Glomerular endothelial cell (primary cell): ENCODE measurements around the gene ZNF740. TPM values are rescaled to one million over a fixed set of nuclear protein-coding genes. Genes with fewer than 3 reads are reported as not detected.
"Not testable (repeated sequence)": the region's sequence is repeated elsewhere in the genome, so short reads cannot be mapped to it uniquely, and the experiment has no call there.

Source experiments
- DNase-seq: peaks from one replicate; pipeline ENCODE4 v3.0.0-alpha.2; 2011; ENCODE audit warnings: low read depth, low spot score; ENCODE audit errors: extremely low read depth
- total RNA-seq: library from RNA; depleted of rRNA; stranded (reverse); fragments of >200 nt; gene quantifications from 2 replicates; pipeline ENCODE4 v1.2.3, GENCODE V29; 2015

Gene ZNF740, protein sequence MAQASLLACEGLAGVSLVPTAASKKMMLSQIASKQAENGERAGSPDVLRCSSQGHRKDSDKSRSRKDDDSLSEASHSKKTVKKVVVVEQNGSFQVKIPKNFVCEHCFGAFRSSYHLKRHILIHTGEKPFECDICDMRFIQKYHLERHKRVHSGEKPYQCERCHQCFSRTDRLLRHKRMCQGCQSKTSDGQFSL
- 9.2 and 10.9 TPM in 2 replicates for total RNA-seq

DNA sequence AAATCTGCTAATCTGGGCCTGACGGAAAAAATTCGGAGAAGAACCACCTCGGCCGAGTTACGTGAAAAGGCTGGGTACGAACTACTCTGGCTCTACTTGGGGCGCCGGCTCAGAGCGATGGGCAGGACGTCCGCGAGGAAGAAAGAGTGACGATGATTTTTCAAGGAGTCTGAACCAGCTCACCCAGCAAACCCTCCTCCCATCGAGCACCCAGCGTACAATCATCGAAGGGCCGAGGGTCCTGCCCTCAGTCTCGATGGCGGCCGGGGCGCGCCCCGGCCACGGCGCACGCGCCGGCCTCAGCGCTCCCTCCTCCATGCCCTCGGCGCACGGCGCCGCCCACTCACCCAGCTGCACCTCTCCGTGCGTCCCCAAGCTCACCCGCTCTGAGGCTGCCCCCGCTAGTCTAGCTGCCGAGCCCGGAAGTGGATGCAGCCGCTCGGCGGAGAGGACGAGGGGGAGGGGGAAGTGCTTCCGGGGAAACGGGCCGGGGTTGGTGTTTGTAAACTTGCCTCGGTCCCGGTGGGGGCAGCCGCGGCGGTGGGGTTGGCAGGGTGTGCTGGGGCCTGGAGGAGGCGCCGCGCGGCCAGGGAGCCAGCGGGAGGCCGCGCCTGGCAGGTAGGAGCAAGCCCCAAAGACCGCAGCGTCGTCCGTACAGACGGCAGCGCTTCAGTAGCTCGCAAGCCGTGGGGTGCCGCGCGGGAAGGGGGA, at the start of gene ZNF740, which contains the start of gene CSAD:
ZNF740 (plus strand) TSS at position 503 of the 711 bp plus-strand sequence. CDS start 1,262 bp downstream, outside the sequence.
CSAD (minus strand) TSS at position 706 of the 711 bp plus-strand sequence. CDS start 7,455 bp downstream, outside the sequence.
- no peak for DNase-seq

DNA sequence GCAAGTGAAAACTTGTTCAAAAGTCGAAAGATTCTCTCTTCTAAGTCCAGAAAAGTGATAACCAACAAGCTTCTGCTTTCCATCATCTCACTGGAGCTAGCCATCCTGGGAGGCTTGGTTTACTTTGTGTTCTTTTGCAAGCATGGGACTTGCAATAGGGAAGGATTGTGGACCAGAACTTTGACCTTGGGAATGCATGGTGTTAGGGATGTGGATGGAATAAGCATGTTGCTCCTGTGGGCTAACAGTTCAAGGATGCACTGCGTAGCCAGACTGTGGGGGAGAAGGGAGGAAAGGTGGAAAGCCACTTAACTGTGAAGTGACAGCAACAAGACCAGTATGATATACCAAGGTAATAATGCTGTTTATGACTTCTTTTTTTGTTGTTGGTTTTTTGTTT, 48.7 kb upstream of the ZNF740 start:
- DNase-seq = no peak

DNA sequence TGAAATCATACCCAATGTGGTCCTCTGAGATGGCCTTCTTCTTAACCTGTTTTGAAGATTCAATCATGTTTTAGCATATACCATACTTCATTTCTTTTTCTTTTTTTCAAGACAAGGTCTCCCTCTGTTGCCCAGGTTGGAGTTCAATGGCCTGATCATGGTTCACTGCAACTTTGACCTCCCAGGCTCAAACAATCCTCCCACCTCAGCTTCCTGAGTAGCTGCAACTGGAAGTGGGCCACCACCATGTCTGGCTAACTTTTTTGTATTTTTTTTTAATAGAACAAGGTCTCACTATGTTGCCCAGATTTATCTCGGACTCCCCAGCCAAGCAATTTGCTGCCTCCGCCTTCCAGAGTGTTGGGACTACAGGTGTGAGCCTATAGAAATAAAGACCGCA, 46.8 kb upstream of the ZNF740 start:
- DNase-seq = no peak

DNA sequence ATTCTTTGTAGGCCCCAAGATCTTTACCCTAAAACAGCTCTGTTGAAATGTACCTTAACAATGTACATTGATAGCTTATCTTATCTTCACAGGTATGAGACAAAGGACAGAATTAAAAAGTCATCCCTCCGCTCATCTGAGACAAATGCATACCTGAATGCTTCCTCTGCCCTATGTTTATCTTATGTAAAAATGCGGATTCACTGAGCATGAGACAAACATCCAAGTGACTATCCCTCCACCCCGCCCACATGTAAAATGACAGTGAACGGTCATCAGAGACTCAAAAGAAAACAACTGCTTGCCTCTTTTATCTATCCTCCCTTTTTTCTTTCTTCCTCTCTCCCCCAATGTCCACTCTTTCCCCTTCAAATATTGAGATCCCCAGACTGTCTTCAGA, 37.2 kb upstream of the ZNF740 start:
- no peak for DNase-seq

DNA sequence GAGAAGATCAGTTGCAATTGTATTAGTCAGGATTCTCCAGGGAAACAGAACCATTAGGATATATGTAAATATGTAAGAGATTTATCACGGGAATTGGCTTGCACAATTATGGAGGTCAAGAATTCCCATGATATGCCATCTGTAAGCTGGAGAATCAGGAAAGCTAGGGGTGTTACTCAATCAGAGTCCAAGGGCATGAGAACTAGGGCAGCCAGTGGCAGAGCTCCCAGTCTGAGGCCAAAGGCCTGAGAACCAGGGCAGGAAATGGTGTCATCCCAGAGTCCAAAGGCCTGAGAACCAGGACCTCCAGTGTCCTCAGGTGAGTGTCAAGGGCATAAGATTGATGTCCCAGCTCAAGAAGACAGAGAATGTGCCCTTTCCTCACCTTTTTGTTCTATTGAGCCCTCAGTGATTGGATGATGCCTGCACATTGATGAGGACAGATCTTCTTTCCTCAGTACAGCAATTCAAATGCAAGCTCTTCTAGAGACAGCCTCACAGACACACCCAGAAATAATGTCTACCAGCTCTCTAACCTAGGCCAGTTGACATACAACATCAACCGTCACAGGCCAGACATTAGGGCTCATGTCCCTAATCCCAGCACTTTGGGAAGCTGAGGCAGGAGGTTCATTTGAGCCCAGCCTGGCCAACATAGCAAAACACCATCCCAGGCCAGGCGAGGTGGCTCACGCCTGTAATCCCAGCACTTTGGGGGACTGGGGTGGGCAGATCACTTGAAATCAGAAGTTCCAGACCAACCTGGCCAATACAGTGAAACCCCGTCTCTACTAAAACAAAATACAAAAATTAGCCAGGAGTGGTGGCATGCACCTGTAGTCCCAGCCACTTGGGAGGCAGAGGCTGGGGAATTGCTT, 34.9 kb upstream of the ZNF740 start:
- no peak for DNase-seq

DNA sequence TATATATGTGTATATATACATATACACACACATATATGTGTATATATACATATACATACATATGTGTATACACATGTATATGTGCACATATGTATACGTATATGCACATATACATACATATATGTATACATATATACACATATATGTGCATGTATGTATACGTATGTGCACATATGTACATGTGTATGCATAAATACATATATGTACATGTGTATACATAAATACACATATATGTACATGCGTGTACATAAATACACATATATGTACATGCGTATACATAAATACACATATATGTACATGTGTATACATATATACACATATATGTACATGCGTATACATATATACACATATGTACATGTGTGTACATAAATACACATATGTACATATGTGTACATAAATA, 33.3 kb upstream of the ZNF740 start:
- no peak for DNase-seq

DNA sequence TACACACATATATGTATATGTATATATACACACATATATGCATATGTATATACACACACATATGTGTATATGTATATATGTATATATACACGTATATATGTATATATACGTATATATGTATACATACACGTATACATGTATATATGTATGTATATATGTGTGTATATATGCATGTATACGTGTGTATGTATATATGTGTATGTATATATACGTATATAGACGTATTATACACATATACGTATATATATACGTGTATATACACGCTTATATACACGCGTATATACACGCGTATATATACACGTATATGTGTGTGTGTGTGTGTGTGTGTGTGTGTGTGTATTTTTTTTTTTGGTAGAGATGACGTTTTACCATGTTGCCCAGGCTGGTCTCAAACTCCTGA, 32.9 kb upstream of the ZNF740 start:
- no peak for DNase-seq

DNA sequence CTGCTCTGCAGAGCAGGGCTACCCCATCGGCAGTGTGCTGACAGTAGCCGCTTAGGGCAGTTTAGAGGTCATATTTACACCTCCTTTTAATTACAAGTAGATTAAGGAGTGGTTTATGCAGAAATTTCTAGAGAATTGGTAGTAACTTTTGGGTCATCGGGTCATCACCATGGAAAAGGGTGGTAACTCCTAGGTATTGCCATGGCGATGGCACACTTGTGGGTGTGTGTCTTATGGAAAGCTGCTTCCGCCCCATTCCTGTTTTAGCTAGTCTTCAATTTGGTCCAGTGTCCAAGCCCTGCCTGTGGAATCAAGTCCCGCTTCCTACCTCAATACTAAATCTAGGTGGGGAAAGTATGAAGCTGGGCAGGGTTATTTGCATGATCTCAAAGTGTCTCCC, 29.5 kb upstream of the ZNF740 start:
- DNase-seq = no peak

DNA sequence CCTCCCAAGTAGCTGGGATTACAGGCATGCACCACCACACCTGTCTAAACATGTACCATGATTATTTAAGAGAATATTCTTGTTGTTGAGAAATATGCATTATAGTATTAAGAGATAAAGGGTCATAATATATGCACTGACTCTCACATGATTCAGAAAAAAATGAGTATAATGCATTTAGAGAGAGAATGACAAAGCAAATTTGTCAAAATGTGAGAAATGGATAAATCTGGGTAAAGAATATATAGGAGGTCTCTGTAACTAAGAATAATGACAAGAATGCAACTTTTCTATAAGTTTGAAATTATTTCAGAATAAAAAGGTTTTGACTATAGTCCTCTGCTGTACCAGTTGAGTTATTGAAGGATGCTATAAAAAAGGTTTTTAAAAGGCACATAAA, 28.1 kb upstream of the ZNF740 start:
- no peak for DNase-seq

DNA sequence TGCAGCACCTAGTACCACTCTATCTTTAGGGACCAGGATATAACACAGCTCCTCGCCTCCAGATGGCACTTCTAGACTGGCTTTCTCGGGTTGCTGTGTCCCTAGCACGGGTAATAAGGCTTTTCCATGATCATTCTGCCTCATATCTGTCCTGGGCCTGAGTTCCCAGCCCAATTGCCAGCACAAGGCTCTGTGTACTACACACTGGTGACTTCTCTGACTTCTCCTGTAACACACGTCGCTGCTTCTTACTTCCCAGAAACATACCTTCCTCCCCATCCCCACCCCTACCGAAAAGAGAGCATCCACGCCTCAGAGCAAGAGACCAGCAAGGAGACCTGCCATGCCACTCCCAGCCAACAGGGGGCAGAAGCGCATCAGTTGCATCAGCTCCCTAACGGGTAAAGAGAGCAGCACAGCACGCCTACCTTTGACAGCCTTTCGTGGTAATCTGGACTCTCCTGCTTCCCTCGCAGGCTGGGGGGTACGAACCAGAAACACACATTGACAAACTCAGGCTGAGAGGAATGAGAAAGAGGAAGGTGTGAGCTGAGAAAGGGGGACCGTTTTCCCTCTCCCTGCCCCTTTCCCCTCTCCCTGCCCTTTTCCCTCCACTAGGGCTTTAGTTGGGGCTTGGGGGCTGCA, 21.2 kb upstream of the ZNF740 start:
- DNase-seq = no peak

DNA sequence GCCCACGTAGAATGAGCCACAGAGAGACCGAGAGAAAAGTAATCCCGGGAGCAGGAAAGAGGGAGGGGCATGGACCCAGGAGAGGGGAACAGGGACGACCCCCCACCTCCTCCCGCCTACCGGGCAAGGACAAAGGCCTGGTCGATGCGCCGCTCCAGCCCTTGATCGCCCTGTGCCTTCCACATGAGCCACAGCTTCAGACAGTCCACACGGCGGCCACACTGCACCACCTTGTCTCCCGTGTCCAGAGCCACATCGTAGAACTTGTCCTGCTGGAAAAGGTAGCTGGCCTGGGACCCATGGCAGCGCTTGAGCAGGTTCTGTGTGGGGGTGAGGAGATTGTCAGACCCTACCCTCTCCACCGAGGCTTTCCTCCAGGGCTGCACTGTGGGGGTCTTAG, 20.5 kb upstream of the ZNF740 start:
- DNase-seq = no peak

DNA sequence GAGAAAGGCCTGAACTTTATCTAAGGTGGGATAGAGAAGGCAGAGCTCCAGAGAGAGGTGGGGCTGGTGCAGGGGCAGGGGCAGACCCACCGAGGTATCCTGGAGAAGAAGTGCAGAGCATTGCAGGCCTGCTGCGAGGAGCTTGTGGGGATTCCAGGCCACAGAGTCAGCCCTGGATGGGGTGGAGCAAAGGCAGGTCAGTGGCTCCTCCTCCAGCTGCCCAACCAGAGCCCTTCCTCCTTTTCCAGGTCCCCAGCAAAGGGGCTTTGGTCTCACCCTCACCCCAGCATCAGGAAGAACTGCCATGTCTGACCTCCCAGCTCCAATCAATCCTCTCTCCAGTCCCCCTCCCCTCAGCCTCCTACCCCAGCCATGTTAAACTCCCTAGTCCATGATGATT, 19.8 kb upstream of the ZNF740 start:
- no peak for DNase-seq

DNA sequence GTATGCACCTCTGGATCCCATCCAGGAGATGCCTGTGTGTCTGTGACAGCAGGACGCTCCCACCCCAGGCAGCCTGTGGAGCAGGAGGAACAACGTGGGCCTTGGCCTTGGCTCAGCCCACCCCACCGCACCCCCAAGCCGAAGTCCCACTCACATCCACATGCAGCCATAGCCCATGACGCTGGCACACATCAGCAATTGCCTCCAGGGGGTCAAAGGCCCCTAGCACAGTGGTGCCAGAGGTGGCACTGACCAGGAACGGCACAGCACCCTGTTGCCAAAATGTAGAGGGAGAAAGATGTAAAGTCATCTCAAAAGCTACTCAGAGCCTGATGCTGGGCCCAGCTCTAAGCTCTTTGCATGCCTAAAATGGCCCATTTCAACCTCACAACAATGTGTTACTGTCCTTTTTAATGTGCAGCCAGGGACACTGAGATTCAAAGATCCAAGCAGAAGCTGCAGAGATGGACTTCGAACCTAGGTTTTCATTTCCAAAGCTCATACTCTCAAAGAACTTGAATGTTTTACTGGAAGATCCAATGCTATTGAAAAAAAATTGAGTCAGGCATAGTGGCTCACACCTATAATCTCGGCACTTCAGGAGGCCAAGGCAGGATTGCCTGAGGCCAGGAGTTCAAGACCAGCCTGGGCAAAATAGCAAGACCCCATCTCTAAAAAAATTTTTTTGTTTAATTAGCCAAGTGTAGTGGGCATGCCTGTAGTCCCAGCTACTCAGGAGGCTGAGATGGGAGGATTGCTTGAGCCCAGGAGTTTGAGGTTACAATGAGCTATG, 19.2 kb upstream of the ZNF740 start:
- DNase-seq = no peak

DNA sequence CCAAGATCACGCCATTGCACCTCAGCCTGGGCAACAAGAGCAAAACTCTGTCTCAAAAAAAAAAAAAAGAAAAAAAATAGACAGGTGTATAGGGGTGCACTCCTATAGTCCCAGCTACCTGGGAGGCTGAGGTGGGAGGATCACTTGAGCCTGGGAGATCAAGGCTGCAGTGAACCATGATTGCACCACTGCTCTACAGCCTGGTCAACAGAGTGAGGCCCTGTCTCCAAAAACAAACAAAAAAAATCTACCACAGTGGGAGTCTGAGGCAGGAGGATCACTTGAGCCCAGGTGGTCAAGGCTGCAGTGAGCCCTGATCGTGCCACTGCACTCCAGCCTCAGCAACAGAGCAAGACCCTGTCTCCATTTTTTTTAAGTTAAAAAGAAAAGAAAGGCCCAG, 17.5 kb upstream of the ZNF740 start:
- DNase-seq = not testable (repeated sequence)

DNA sequence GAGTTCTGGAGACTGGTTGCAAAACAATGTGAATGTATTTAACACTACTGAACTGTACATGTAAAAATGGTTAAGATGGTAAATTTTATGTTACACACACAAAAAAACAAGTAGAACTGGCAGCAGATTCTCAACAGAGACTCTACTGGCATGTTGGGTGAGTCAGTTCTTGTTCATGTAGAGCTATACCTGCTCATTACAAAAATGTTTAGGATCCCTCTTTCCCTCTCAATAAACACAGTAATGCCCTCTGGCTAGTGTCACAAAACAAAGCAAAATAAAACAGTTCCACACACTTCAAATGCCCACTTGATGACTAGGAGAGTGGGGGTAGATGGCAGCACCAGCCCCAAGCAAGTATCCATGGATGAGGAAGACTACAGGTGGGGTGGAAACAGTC, 13.7 kb upstream of the ZNF740 start:
- DNase-seq = no peak

DNA sequence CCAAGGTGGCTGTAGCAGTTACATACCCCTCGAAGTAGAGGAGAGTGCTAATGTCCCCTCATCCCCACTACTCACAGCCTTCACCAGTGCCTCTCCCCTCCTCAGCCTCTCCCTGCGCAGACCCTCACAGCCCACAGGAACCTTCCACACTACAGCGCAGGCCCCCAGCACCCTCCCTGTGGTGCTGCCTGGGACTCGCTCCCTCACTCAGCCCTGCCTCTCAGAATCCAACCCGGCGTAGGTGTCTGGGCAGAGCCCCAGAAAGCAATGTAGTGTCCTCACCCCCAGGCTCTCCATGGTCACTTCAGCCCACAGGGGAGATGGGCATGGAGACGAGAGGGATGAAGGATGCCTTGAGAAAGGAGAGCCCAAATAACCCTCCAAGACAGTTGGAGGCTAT, 10.9 kb upstream of the ZNF740 start:
- DNase-seq = no peak

DNA sequence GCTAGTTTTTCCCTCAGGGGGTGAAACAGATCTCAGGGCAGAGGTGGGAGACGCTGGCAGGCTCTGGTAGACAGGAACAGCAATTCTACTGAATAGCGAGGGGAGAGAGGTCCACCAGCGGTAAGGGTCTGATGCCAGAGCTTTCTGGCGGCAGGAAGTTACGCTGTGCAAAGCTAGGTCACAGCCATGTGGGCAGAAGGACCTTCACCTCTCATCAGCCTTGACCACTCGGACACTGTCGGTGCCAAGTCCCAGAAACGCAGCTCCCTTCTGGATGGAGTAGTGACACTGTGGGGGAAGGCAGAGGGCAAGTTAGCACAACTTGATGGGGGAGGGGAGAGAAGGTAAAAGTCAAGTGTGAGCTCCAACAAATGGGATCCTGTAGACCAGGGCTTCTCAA, 10.3 kb upstream of the ZNF740 start:
- DNase-seq = no peak

DNA sequence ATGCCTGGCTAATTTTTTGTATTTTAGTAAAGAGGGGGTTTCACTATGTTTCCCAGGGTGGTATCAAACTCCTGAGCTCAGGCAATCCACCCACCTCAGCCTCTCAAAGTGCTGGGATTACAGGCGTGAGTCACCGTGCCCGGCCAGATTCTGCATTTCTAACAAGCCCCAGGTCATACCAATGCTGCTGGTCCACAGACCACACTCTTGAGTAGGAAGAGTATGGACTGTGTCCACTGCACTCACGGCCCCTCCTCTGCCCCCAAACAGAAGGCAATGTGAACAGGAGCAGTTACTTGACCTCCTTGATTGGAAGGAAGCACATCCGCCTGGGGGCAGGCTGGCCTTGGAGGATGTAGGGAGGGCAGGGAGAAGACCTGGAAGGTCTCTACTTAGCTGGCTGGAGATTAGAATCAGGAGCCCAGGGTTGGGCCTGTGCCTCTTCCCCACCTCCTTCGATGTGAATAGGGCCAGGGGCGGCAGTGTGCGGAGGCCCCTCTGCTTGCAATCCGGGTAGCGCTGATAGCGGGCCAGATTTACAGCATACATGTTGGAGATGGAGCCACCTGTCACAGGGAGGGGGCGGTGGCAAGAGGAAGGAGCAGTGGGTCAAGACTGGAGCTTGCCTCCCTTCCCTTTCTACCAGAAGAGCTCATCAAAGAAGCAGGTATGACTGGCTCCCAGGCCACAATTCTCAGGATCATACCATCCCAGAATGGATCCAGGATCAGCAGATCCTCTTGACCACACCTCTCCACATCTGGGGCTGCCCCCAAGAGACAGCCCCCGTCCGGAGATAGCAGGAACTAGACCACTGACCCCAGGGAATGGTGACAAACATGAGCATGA, 9.4 kb upstream of the ZNF740 start:
- no peak for DNase-seq

DNA sequence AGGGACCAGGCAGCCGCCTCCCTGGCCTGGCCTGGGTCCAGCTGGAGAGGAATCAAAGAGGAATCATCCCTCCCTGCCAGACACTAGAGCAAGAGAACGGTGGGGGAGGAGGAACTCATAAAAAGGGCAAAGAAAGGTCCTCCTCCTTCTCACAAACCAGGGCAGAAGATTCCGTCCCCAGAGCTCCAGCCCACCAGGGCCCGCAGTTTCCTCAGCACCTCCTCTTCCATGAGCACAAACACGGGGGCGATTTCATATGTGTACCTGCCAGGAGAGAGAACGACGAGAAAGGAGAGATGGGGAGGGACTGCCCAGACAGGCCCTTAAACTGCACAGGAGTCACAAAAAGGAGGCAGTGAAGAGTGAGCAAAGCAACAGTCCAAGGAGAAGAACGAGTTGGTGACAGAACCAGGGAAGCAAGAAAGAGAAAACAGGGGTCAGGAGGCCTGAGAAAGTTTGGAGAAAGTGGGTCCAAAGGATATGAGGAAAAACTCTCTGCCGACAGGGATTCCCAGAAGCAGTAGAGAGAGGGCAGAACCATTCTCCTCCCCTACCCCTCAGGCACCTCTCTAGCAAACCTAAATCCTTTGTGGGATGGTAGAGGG, 8.7 kb upstream of the ZNF740 start:
- DNase-seq = no peak
